Mucosa of descending colon (tissue), 3 donors: ENCODE measurements around the gene MYO5C. TPM values are rescaled to one million over a fixed set of nuclear protein-coding genes. Genes with fewer than 3 reads are reported as not detected.
A peak's percentile ranks its signal among the peaks of the same experiment; 100 is the strongest.

Experiments used
- ATAC-seq: fragments of 200-7000 bp; cut with Tn5 transposase; one replicate; pipeline ENCODE4 v1.9.1; 2020; ENCODE audit warnings: mild to moderate bottlenecking, moderate library complexity
- DNase-seq, 3 donors: peaks; one replicate each; pipeline ENCODE4 v3.0.0-alpha.2; 2020
- H3K36me3 ChIP-seq: fragments of 200-600 bp; one replicate; pipeline ENCODE4 v1.8.0; 2021; ENCODE audit warnings: low read depth, mild to moderate bottlenecking
- H3K4me1 ChIP-seq: fragments of 200-600 bp; one replicate; pipeline ENCODE4 v1.8.0; 2021; ENCODE audit warnings: low read depth, mild to moderate bottlenecking
- H3K4me3 ChIP-seq: fragments of 200-600 bp; one replicate; pipeline ENCODE4 v1.8.0; 2021; ENCODE audit warnings: mild to moderate bottlenecking
- H3K9me3 ChIP-seq: fragments of 200-600 bp; one replicate; pipeline ENCODE4 v1.8.0; 2021; ENCODE audit warnings: mild to moderate bottlenecking
- CTCF ChIP-seq: fragments of 200-600 bp; IDR thresholded peaks from one replicate; pipeline ENCODE4 v1.8.0; 2022; ENCODE audit warnings: antibody characterized with exemption, mild to moderate bottlenecking
- intact Hi-C, 2 donors: fragments of 100-400 bp; cut with DNase I in 1 of 2; cut with micrococcal nuclease in 1 of 2; formaldehyde crosslinking; loops; one replicate each; pipeline versions ENCODE4 v1.11.0 to v1.11.1; 2022; cut with DNase I, micrococcal nuclease
- total RNA-seq, 3 donors: library from RNA; stranded (reverse); fragmentation: NEBNext Ultra II Directional in 2 of 3; extraction: Animal tissue kit (Norgen Biotek cat#: 25700) in 2 of 3; gene quantifications; one replicate each; pipeline versions ENCODE4 v1.2.1 to v1.2.4, GENCODE V29; 2021 to 2023
- donor health status: DM: no; HTN: no; CAD: no; lungs with moderate emphysema.
- donor health status: DM: no; HTN: no; CAD: no.
- donor health status: DM: no; HTN: yes; CAD: no.

Gene MYO5C
- total RNA-seq, 3 donors from 2014 or later = 46.6 to 90.0 (median 81.6) TPM

GRCh38 chr15:52150043-52150825 lies 145.4 kb downstream of the MYO5C start:
- Histone ChIP-seq H3K4me1 (peaks cover 5% of the 10 kb centered on the region), H3K9me3 (no peaks in the 10 kb centered on the region), H3K4me3 (no peak overlapping the region), H3K36me3 (no peaks in the 10 kb centered on the region)
- intact Hi-C loops = no loop called here
- no peak for TF ChIP-seq CTCF
- no peak for DNase-seq
- peak; percentile 57 for ATAC-seq

GRCh38 chr15:52148403-52148802 lies 147.2 kb downstream of the MYO5C start:
- no peaks in the 10 kb centered on the region for H3K9me3 ChIP-seq
- no peak for DNase-seq
- H3K36me3 ChIP-seq = no peaks in the 10 kb centered on the region
- no peak overlapping the region for H3K4me3 ChIP-seq
- ATAC-seq = no peak
- TF ChIP-seq CTCF = no peak
- H3K4me1 ChIP-seq = peaks cover 5% of the 10 kb centered on the region
- intact Hi-C loops = no loop called here

- no peak for TF ChIP-seq CTCF
- intact Hi-C loops = no loop called here
- H3K4me3 ChIP-seq = no peak overlapping the region
- DNase-seq (no peak), ATAC-seq (no peak)
- no peaks in the 10 kb centered on the region for H3K36me3 ChIP-seq
- H3K9me3 ChIP-seq = no peaks in the 10 kb centered on the region
- peaks cover 5% of the 10 kb centered on the region for H3K4me1 ChIP-seq
Observed at GRCh38 chr15:52146776-52147175, 148.8 kb downstream of the MYO5C start.

- Histone ChIP-seq H3K36me3 (no peaks in the 10 kb centered on the region), H3K4me1 (peaks cover 4% of the 10 kb centered on the region), H3K9me3 (no peaks in the 10 kb centered on the region), H3K4me3 (no peak overlapping the region)
- no peak for ATAC-seq
- no peak for TF ChIP-seq CTCF
- intact Hi-C loops = no loop called here
- no peak for DNase-seq
Observed at GRCh38 chr15:52146261-52146660, 149.3 kb downstream of the MYO5C start.

GRCh38 chr15:52144656-52145178 lies 150.9 kb downstream of the MYO5C start:
- intact Hi-C loops = no loop called here
- no peak for TF ChIP-seq CTCF
- ATAC-seq = no peak
- H3K36me3 ChIP-seq = no peaks in the 10 kb centered on the region
- H3K4me3 ChIP-seq = no peak overlapping the region
- H3K9me3 ChIP-seq = no peaks in the 10 kb centered on the region
- DNase-seq = no peak
- no peaks in the 10 kb centered on the region for H3K4me1 ChIP-seq
